Adrenal gland (tissue), 19 donors: ENCODE measurements around the gene PIGN. TPM values are rescaled to one million over a fixed set of nuclear protein-coding genes. Genes with fewer than 3 reads are reported as not detected.

Experiments used
- DNase-seq, 7 donors: peaks; one replicate each; pipeline ENCODE4 v3.0.0-alpha.2; 2019 to 2020
- H3K27ac ChIP-seq, 5 donors: fragments of 200-600 bp; sonication (generic) in 4 of 5; 1 replicate in 3 of 5; 2 replicates in 2 of 5; pipeline versions ENCODE4 v1.5.1 to v1.8.0; 2016 to 2020; ENCODE audit warnings: mild to moderate bottlenecking in 1 of 5
- H3K27me3 ChIP-seq: fragments of 200-600 bp; 2 replicates; pipeline ENCODE4 v1.8.0; 2021
- H3K36me3 ChIP-seq, 2 donors: fragments of 200-600 bp; replicated peaks in 1 of 2; 1 replicate in 1 of 2; 2 replicates in 1 of 2; pipeline versions ENCODE4 v1.5.1 to v1.8.0; 2018 to 2022
- H3K4me1 ChIP-seq, 2 donors: fragments of 200-600 bp; replicated peaks in 1 of 2; 1 replicate in 1 of 2; 2 replicates in 1 of 2; pipeline versions ENCODE4 v1.5.1 to v1.8.0; 2018 to 2021
- H3K4me3 ChIP-seq, 4 donors: fragments of 200-600 bp; sonication (generic) in 3 of 4; one replicate each; pipeline ENCODE4 v1.5.1; 2016 to 2018
- H3K9me3 ChIP-seq, 3 donors: fragments of 200-600 bp; sonication (generic) in 1 of 3; replicated peaks in 1 of 3; 1 replicate in 2 of 3; 2 replicates in 1 of 3; pipeline versions ENCODE4 v1.5.1 to v1.8.0; 2016 to 2021
- POLR2A ChIP-seq, 2 donors: fragments of 450-650 bp; IDR thresholded peaks; one replicate each; pipeline ENCODE4 v1.6.1; 2017; ENCODE audit warnings: antibody characterized with exemption in 2 of 2, mild to moderate bottlenecking in 2 of 2, moderate library complexity in 1 of 2
- WGBS, 4 donors: extraction: QIAGEN DNeasy Blood & Tissue Kit in 2 of 4; methylation state at CpG; one replicate each; pipeline versions ENCODE4 v1.1.5 to v1.1.7; 2013 to 2017; 5-methylcytosine and 5-hydroxymethylcytosine counted together
- intact Hi-C, 2 donors: fragments of 100-400 bp; cut with DNase I; formaldehyde crosslinking; loops; one replicate each; pipeline versions ENCODE4 v1.14.1 to v1.15.0; 2022 to 2023
- long read RNA-seq, 10 donors: library from polyadenylated mRNA in 3 of 10; unstranded in 2 of 10; stranded (forward) in 1 of 10; transcript quantifications; one replicate each; pipeline ENCODE4 v2.0.0 and lab custom pipeline, GENCODE V29; 2021 to 2026
- polyA plus RNA-seq, 3 donors: library from polyadenylated mRNA; stranded (reverse); fragments of 200-250 nt in 2 of 3; fragments of 350-450 nt in 1 of 3; fragmentation: Illumina TruSeq in 1 of 3; extraction: RNeasy Lipid Tissue Mini Kit (QIAGEN cat#74804) in 1 of 3; gene quantifications; one replicate each; pipeline ENCODE4 v1.2.3, GENCODE V29; 2013 to 2014
- total RNA-seq, 9 donors: library from RNA; depleted of rRNA in 4 of 9; stranded (reverse); fragments of >200 nt in 4 of 9; fragments of 120-200 nt in 1 of 9; fragmentation: NEBNext Ultra II Directional in 1 of 9; extraction: Animal tissue kit (Norgen Biotek cat#: 25700) in 1 of 9; gene quantifications; one replicate each; pipeline versions ENCODE4 v1.1.0 to v1.2.4, GENCODE V29; 2013 to 2023
- TF ChIP-seq, protein P1 (sequence below), 6 experiments: fragments of 450-650 bp in 4 of 6; fragments of 200-600 bp in 2 of 6; sonication (generic) in 1 of 6; IDR thresholded peaks; 1 replicate in 5 of 6; 2 replicates in 1 of 6; pipeline versions ENCODE4 v1.5.1 to v1.8.0; 2016 to 2021; ENCODE audit warnings: antibody characterized with exemption in 6 of 6, mild to moderate bottlenecking in 2 of 6, moderate library complexity in 1 of 6
- donor health status: healthy with polysubstance abuse.
- donor health status: Bipolar disorder and iron deficiency.
- donor health status: DM: yes; HTN: yes; CAD: no.
- donor health status: DM: no; HTN: no; CAD: no.
- donor health status: DM: no; HTN: no; CAD: no.
- donor health status: DM: yes; HTN: yes; CAD: no.

The PIGN gene
- total RNA-seq (10 to 100 TPM; 16.5 to 50.5 (median 25.9) TPM), polyA plus RNA-seq (10 to 100 TPM in 1 of 3 donors, 1 to 10 TPM in 2; 4.4 to 19.2 (median 6.2) TPM)
- long read RNA-seq, donor 1, full-length matches to known transcripts, result 1 of 1 reads
- long read RNA-seq, donor 1, partial matches to known transcripts, result 0 of 1 reads
- long read RNA-seq, donor 1, other reads (novel, unspliced or antisense), result 0 of 1 reads
- long read RNA-seq, donor 2, full-length matches to known transcripts, result 2 of 2 reads
- long read RNA-seq, donor 2, partial matches to known transcripts, result 0 of 2 reads
- long read RNA-seq, donor 2, other reads (novel, unspliced or antisense), result 0 of 2 reads
- long read RNA-seq, donor 3, full-length matches to known transcripts, result 2 of 2 reads
- long read RNA-seq, donor 3, partial matches to known transcripts, result 0 of 2 reads
- long read RNA-seq, donor 3, other reads (novel, unspliced or antisense), result 0 of 2 reads
- long read RNA-seq, donor 4, full-length matches to known transcripts, result 1 of 4 reads
- long read RNA-seq, donor 4, partial matches to known transcripts, result 2 of 4 reads
- long read RNA-seq, donor 4, other reads (novel, unspliced or antisense), result 1 of 4 reads
- long read RNA-seq, donor 5, full-length matches to known transcripts, result 25 of 36 reads
- long read RNA-seq, donor 5, partial matches to known transcripts, result 2 of 36 reads
- long read RNA-seq, donor 5, other reads (novel, unspliced or antisense), result 9 of 36 reads
- long read RNA-seq, donor 6, partial matches to known transcripts, result 1 of 2 reads
- long read RNA-seq, donor 6, other reads (novel, unspliced or antisense), result 1 of 2 reads
- long read RNA-seq, donor 7, full-length matches to known transcripts, result 1 of 1 reads
- long read RNA-seq, donor 7, partial matches to known transcripts, result 0 of 1 reads
- long read RNA-seq, donor 7, other reads (novel, unspliced or antisense), result 0 of 1 reads
- long read RNA-seq, donor 8, result 0 reads
- long read RNA-seq, donor 9, result 0 reads
- long read RNA-seq, donor 10, full-length matches to known transcripts, result 3 of 3 reads
- long read RNA-seq, donor 10, partial matches to known transcripts, result 0 of 3 reads
- long read RNA-seq, donor 10, other reads (novel, unspliced or antisense), result 0 of 3 reads

DNA sequence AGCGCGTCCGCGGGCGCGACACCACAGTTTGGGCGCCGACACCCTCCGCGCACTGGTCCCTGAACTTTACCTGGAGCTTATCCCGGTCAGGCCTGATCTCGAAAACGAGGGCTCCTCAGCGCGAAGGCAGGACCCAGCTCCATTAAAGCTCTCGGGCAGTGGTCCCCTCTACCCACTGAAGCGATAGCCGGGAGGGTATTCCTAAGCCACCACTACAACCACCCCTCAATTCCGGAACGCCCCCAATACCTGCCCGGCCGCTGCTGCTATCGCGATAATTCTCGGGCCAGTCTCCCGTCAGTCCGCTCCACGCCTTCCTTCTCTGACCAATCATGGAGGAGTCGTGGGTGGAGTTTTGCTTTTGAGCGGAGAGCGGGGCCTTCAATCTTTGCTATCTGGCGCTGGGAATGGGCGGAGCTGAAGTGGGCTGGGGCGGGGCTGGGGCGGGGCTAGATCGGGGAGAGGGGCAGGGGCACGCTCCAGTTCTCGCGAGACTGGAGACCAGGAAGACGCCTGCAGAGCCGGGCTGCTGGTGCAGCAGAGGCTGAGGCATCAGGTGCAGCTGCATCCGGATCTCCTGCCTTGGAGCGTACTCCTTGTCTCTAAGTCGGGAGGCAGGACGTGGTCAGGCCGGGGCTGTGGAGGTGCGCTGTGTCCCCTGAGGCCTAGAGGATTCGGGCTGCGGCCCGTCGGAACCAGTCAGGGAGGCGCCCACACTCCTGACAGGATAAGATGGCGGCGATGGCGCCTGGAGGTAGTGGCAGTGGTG is at the start of gene PIGN, which contains the start of gene RELCH:
PIGN (minus strand) TSS at position 283 of the 769 bp plus-strand sequence. CDS start 25,703 bp downstream, outside the sequence.
RELCH (plus strand) TSS at position 482 of the 769 bp plus-strand sequence; CDS start at position 733, 251 bp downstream.
- intact Hi-C loops, result no loop called here
- Histone ChIP-seq H3K9me3 (no peaks in the 10 kb centered on the region), H3K27ac (peak within 1 kb of the TSS; percentile 34 to 92 (median 80)), H3K27me3 (no peaks in the 10 kb centered on the region), H3K4me3 (peak within 1 kb of the TSS; percentile 74 to 97 (median 86)), H3K4me1 (peaks cover 26 to 54% of the 10 kb centered on the region in 2 donors), H3K36me3 (no peaks in the 10 kb centered on the region)
- DNase-seq, result peak; percentile 97 to 99 (median 98)
- WGBS, 4 donors, result 0 to 1% (median 0%) methylated on average over 2 to 55 of the region's 55 CpGs
- peak; percentile 85 to 87 for TF ChIP-seq POLR2A (IDR thresholded peaks at IDR 0.05)
- TF ChIP-seq, protein P1, sequence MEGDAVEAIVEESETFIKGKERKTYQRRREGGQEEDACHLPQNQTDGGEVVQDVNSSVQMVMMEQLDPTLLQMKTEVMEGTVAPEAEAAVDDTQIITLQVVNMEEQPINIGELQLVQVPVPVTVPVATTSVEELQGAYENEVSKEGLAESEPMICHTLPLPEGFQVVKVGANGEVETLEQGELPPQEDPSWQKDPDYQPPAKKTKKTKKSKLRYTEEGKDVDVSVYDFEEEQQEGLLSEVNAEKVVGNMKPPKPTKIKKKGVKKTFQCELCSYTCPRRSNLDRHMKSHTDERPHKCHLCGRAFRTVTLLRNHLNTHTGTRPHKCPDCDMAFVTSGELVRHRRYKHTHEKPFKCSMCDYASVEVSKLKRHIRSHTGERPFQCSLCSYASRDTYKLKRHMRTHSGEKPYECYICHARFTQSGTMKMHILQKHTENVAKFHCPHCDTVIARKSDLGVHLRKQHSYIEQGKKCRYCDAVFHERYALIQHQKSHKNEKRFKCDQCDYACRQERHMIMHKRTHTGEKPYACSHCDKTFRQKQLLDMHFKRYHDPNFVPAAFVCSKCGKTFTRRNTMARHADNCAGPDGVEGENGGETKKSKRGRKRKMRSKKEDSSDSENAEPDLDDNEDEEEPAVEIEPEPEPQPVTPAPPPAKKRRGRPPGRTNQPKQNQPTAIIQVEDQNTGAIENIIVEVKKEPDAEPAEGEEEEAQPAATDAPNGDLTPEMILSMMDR (IDR thresholded peaks at IDR 0.05), result peak in 1 of 6 experiments; percentile 12

GRCh38 chr18:62236252-62236651 is 49.4 kb upstream of the PIGN start:
- no peaks in the 10 kb centered on the region for H3K9me3 ChIP-seq
- no peak overlapping the region for H3K4me3 ChIP-seq
- no peaks in the 10 kb centered on the region for H3K4me1 ChIP-seq
- DNase-seq, result no peak
- H3K36me3 ChIP-seq, result peaks cover 0 to 11% of the 10 kb centered on the region in 2 donors
- H3K27me3 ChIP-seq, result no peaks in the 10 kb centered on the region
- H3K27ac ChIP-seq, result no peak overlapping the region
- WGBS, 4 donors, result 91 to 100% (median 94%) methylated on average over 1 of the region's 1 CpG
- intact Hi-C loops, result no loop called here
- TF ChIP-seq POLR2A (IDR thresholded peaks at IDR 0.05), result no peak
- TF ChIP-seq, protein P1 (IDR thresholded peaks at IDR 0.05), result no peak

DNA sequence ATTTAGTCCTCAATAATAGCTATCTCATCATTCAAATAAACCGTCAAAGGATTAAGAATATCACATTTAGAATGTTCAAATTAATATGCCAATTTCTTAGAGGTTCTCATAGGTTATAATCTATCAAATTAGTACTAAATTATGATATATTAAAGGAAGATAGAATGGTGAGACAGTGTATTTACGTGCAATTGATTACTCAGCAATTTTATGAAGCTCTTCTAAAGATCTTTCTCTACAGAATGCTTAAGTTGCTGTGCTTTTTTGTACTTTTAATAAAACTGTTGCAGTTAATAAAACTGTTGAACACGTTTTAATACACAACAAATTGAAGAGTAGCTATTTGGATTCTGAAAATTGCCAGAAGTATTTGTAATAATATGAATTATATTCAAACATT is 39.2 kb upstream of the PIGN start:
- intact Hi-C loops, result no loop called here
- no peak for TF ChIP-seq POLR2A (IDR thresholded peaks at IDR 0.05)
- Histone ChIP-seq H3K9me3 (peaks cover 0 to 10% (median 3%) of the 10 kb centered on the region in 3 donors), H3K36me3 (peaks cover 0 to 25% of the 10 kb centered on the region in 2 donors), H3K4me3 (no peak overlapping the region), H3K4me1 (no peaks in the 10 kb centered on the region), H3K27ac (no peak overlapping the region), H3K27me3 (no peaks in the 10 kb centered on the region)
- 96 to 98% (median 97%) methylated on average over 3 of the region's 3 CpGs for WGBS, 4 donors
- no peak for DNase-seq

DNA sequence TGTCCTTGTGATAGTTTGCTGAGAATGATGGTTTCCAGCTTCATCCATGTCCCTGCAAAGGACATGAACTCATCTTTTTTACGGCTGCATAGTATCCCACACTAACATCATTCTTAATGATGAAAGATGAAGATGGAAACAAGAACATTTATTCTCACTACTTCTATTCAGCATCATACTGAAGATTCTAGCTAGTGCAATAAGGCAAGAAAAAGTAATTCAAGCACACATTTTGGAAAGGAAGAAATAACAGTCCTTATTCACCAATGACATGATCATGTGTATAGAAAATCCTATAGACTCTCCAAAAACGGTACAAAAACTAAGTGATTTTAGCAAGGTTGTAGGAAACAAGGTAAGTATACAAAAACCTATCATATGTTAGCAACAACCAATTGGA is 37.4 kb upstream of the PIGN start:
- Histone ChIP-seq H3K4me1 (no peaks in the 10 kb centered on the region), H3K27ac (no peak overlapping the region), H3K27me3 (no peaks in the 10 kb centered on the region), H3K36me3 (peaks cover 0 to 23% of the 10 kb centered on the region in 2 donors), H3K9me3 (peaks cover 0 to 10% (median 3%) of the 10 kb centered on the region in 3 donors), H3K4me3 (no peak overlapping the region)
- 93 to 96% (median 95%) methylated on average over 2 of the region's 2 CpGs for WGBS, 4 donors
- intact Hi-C loops, result no loop called here
- no peak for DNase-seq
- no peak for TF ChIP-seq POLR2A (IDR thresholded peaks at IDR 0.05)
- TF ChIP-seq, protein P1 (IDR thresholded peaks at IDR 0.05), result no peak
